Muscle of leg (tissue), 11 donors: Measurements from ENCODE around the gene TEX2. TPM values are rescaled to one million over a fixed set of nuclear protein-coding genes. Genes with fewer than 3 reads are reported as not detected.
A peak's percentile ranks its signal among the peaks of the same experiment; 100 is the strongest.
"Not testable (repeated sequence)": the region's sequence is repeated elsewhere in the genome, so short reads cannot be mapped to it uniquely, and the experiment has no call there.

ENCODE experiments used
- DNase-seq: peaks from one replicate; pipeline ENCODE4 v3.0.0; 2013
- H3K27ac ChIP-seq: one replicate; pipeline ENCODE4 v1.5.1; 2013; ENCODE audit warnings: mild to moderate bottlenecking, low read length, control low read depth
- H3K27me3 ChIP-seq: one replicate; pipeline ENCODE4 v1.6.1; 2013; ENCODE audit warnings: low read length; ENCODE audit not compliant: control insufficient read depth, insufficient read depth
- H3K36me3 ChIP-seq: one replicate; pipeline ENCODE4 v1.6.1; 2013; ENCODE audit warnings: low read length; ENCODE audit not compliant: control insufficient read depth, insufficient read depth
- H3K4me1 ChIP-seq: one replicate; pipeline ENCODE4 v1.6.1; 2013; ENCODE audit warnings: low read length; ENCODE audit not compliant: control insufficient read depth, insufficient read depth
- H3K4me3 ChIP-seq: one replicate; pipeline ENCODE4 v1.5.1; 2013; ENCODE audit warnings: low read length, control low read depth
- H3K9me3 ChIP-seq: replicated peaks from 2 replicates; pipeline ENCODE4 v1.6.1; 2013; ENCODE audit warnings: low read depth, low read length; ENCODE audit not compliant: control insufficient read depth
- WGBS: methylation state at CpG from one replicate; pipeline ENCODE4 v1.1.5; 2013; ENCODE audit warnings: missing lambda C conversion rate; ENCODE audit not compliant: insufficient coverage; 5-methylcytosine and 5-hydroxymethylcytosine counted together
- polyA plus RNA-seq, 8 donors: library from polyadenylated mRNA; unstranded; fragments of 120-200 nt; gene quantifications; one replicate each; pipeline versions ENCODE4 v1.2.1 to v1.2.3, GENCODE V29; 2013; ENCODE audit warnings: inconsistent platforms in 1 of 8, low replicate concordance in 1 of 8; ENCODE audit not compliant: insufficient read length in 8 of 8, insufficient read depth in 1 of 8
- total RNA-seq: library from RNA; stranded (reverse); fragments of 120-200 nt; gene quantifications from one replicate; pipeline ENCODE4 v1.2.4, GENCODE V29; 2013

The TEX2 gene
- total and polyA plus RNA-seq, 9 donors: 16.1 to 22.5 (median 19.1) TPM

DNA sequence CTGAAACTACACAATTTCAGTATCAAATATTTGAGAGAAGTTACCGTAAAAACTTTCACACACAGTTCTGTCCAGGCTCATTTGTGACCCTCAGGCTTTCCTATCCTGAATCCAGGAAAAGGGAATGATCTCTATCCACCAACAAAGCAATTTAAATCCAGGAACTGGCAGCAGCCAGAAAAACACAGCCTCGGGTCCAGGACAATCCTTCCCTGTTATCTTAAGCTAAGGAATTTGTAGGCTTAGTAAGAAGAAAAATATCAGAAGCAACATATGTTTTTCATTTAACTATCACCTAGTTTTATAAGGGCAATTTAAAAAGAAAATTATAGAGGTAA, 47.1 kb downstream of the TEX2 start:
- peaks cover 14% of the 10 kb centered on the region for H3K4me1 ChIP-seq
- no peaks in the 10 kb centered on the region for H3K9me3 ChIP-seq
- DNase-seq: peak; percentile 46
- H3K4me3 ChIP-seq: no peak overlapping the region
- WGBS: no CpG with 5 or more reads among the region's 2 CpGs
- peaks cover 20% of the 10 kb centered on the region for H3K36me3 ChIP-seq
- no peak overlapping the region for H3K27ac ChIP-seq
- no peaks in the 10 kb centered on the region for H3K27me3 ChIP-seq

DNA sequence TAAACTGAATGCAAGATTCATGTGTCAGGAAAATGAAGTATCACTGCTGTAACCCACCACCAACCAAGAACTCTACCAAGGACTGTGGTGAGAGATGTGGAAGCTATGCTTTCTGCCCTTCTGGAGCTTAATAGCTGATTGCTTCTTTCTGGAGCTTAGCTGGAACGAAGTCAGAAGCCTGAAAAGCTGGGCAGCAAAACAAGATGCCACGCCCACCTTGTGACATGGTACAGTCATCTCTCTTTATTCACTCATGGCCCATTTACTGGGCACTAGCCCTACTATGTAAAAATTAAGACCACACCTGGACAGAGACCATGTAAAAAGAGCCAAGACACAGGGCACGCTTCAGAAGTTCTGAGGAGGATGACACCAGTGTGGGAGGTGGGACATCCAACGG, 48.1 kb downstream of the TEX2 start:
- peaks cover 14% of the 10 kb centered on the region for H3K4me1 ChIP-seq
- 92% methylated on average over 4 of the region's 4 CpGs for WGBS
- no peaks in the 10 kb centered on the region for H3K27me3 ChIP-seq
- H3K4me3 ChIP-seq: no peak overlapping the region
- H3K27ac ChIP-seq: no peak overlapping the region
- H3K9me3 ChIP-seq: no peaks in the 10 kb centered on the region
- H3K36me3 ChIP-seq: peaks cover 20% of the 10 kb centered on the region
- DNase-seq: no peak

GRCh38 chr17:64213995-64214811, 48.9 kb downstream of the TEX2 start:
- Histone ChIP-seq H3K27me3 (no peaks in the 10 kb centered on the region), H3K36me3 (peaks cover 20% of the 10 kb centered on the region), H3K9me3 (no peaks in the 10 kb centered on the region), H3K4me3 (no peak overlapping the region), H3K27ac (no peak overlapping the region), H3K4me1 (peaks cover 14% of the 10 kb centered on the region)
- DNase-seq: no peak
- 95% methylated on average over 7 of the region's 14 CpGs for WGBS

- H3K4me1 ChIP-seq: peaks cover 9% of the 10 kb centered on the region
- WGBS: 0% methylated on average over 1 of the region's 2 CpGs
These were observed 50.9 kb downstream of the TEX2 start for GRCh38 chr17:64212122-64212521.

DNA sequence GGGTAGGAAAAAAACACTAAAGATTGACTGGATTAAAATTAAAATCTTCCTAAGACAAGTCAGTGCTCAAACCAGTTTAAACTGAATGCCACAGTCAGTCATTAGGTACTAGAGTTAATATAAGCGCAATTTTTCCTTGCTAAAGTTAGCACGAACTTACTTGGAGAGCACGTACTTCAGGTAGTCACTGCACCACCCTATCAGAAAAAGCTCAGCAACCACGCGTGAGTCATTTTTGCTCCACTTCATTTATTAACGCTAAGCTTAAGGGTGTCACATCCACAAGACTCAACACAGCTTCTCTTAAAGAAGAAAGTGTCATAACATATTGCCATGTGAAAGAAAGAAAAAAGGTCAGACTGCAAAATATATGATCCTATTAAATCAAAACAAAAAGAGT, 53.1 kb downstream of the TEX2 start:
- 100% methylated on average over 3 of the region's 6 CpGs for WGBS
- Histone ChIP-seq H3K27ac (no peak overlapping the region), H3K9me3 (no peaks in the 10 kb centered on the region), H3K27me3 (no peaks in the 10 kb centered on the region), H3K36me3 (peaks cover 20% of the 10 kb centered on the region), H3K4me1 (no peaks in the 10 kb centered on the region), H3K4me3 (no peak overlapping the region)
- no peak for DNase-seq

More at GRCh38 chr17:64212122-64212521, 50.9 kb downstream of the TEX2 start:
- no peaks in the 10 kb centered on the region for H3K27me3 ChIP-seq
- H3K4me3 ChIP-seq: no peak overlapping the region
- H3K36me3 ChIP-seq: peaks cover 20% of the 10 kb centered on the region
- no peak for DNase-seq
- H3K9me3 ChIP-seq: no peaks in the 10 kb centered on the region
- H3K27ac ChIP-seq: no peak overlapping the region

DNA sequence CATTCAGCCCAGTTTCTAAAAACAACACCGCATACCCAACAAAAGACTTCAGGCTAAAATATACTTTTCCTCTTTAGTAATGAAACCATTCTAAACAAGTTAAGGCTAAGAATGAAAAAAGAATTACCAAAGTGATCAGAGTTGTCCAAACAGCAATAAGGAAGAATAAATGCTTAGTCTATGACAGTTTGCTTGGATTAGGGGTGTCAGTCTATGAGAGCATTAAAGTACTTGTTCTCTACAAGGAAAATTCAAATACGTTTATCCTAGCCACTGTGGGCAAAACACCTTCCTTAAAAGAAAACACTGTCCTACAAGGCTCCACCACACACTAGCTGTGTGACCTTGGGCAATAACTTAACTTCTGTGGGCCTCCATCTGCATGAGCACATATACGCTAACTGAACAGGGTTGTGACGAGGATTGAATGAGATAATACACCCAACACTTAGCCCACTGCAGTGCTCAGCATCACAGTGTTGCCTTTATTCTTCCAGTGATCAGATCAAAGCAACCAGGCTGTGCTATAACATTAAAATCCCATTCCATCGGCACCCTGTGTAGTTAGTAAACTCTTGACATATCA, 53.6 kb downstream of the TEX2 start:
- 100% methylated on average over 2 of the region's 5 CpGs for WGBS
- H3K27me3 ChIP-seq: no peaks in the 10 kb centered on the region
- no peaks in the 10 kb centered on the region for H3K9me3 ChIP-seq
- no peaks in the 10 kb centered on the region for H3K4me1 ChIP-seq
- H3K4me3 ChIP-seq: no peak overlapping the region
- peaks cover 20% of the 10 kb centered on the region for H3K36me3 ChIP-seq
- no peak overlapping the region for H3K27ac ChIP-seq
- no peak for DNase-seq

- peaks cover 18% of the 10 kb centered on the region for H3K36me3 ChIP-seq
- H3K27ac ChIP-seq, H3K9me3 ChIP-seq, DNase-seq, H3K27me3 ChIP-seq, H3K4me3 ChIP-seq, H3K4me1 ChIP-seq: not testable (repeated sequence)
These were observed 54.4 kb downstream of the TEX2 start for GRCh38 chr17:64208656-64209055.

- DNase-seq: no peak
- Histone ChIP-seq H3K27ac (no peak overlapping the region), H3K4me1 (peaks cover 6% of the 10 kb centered on the region)
These were observed 57.3 kb downstream of the TEX2 start for GRCh38 chr17:64205804-64206203.

GRCh38 chr17:64203630-64204029, 59.4 kb downstream of the TEX2 start:
- no peaks in the 10 kb centered on the region for H3K36me3 ChIP-seq
- DNase-seq: no peak
- H3K27ac ChIP-seq: no peak overlapping the region
- no CpG with 5 or more reads among the region's 4 CpGs for WGBS
- no peaks in the 10 kb centered on the region for H3K27me3 ChIP-seq
- no peaks in the 10 kb centered on the region for H3K9me3 ChIP-seq
- no peak overlapping the region for H3K4me3 ChIP-seq
- H3K4me1 ChIP-seq: peaks cover 6% of the 10 kb centered on the region

More at GRCh38 chr17:64205804-64206203, 57.3 kb downstream of the TEX2 start:
- H3K36me3 ChIP-seq: no peaks in the 10 kb centered on the region
- no peaks in the 10 kb centered on the region for H3K9me3 ChIP-seq
- 93% methylated on average over 1 of the region's 2 CpGs for WGBS
- no peak overlapping the region for H3K4me3 ChIP-seq
- no peaks in the 10 kb centered on the region for H3K27me3 ChIP-seq

DNA sequence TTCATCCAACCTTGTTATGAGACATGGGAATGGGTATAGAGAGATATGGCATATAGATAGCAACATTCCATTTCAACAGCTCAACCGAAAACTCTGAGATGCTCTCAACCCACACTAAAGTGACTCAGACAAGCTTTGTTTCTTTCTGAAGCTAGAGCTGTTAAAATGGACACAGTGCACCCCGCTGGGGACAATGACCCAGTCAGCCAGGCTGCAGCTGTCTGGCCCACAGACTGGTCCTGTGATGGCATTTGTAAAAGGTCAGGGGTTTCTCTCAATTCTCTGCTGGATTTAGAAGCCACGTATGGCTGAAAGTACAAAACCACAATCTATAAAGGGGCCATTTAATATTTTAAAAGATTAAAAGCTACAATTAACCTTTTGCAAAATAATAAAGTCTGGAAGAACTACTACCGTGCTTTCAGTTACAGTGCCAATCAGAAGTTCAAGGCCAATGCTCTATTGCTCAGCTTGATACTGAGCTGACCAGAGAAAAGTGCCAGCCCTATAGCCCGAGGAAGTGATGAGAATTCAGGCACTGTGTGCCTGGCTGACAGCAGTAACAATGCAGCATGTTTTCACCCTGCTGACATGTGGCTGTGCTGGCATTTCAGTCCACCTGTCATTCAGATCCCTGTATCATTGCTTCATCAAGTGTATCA, 60.2 kb downstream of the TEX2 start:
- no peaks in the 10 kb centered on the region for H3K27me3 ChIP-seq
- peaks cover 6% of the 10 kb centered on the region for H3K4me1 ChIP-seq
- WGBS: 58% methylated on average over 2 of the region's 5 CpGs
- H3K27ac ChIP-seq: no peak overlapping the region
- H3K36me3 ChIP-seq: no peaks in the 10 kb centered on the region
- no peak overlapping the region for H3K4me3 ChIP-seq
- peaks cover under 1% of the 10 kb centered on the region for H3K9me3 ChIP-seq
- no peak for DNase-seq
